ENCODE results near the gene PSD4.

PSD4 gene

GRCh38 chr2:113141451-113141850 is 32.3 kb upstream of the PSD4 start:
- H2BK15ac ChIP-seq (ENCODE audit: low read depth, poor library complexity, severe bottlenecking): no peak overlapping the region
- WGBS: 84% methylated on average over 6 of the region's 6 CpGs
- H3K36me3 ChIP-seq (ENCODE audit: control insufficient read depth in 1 of 2, insufficient read depth in 2 of 2, low read depth in 1 of 2, low read length in 2 of 2): no peaks in the 10 kb centered on the region
- H3K79me1 ChIP-seq (replicated peaks; ENCODE audit: low read length, poor library complexity, severe bottlenecking): no peaks in the 10 kb centered on the region
- no peak overlapping the region for H4K91ac ChIP-seq (ENCODE audit: low read length)
- H3K4ac ChIP-seq (ENCODE audit: low read depth in 1 of 2, low read length in 2 of 2): no peak overlapping the region
- no peak overlapping the region for H2BK5ac ChIP-seq (ENCODE audit: low read depth, low read length, poor library complexity, severe bottlenecking)
- H3K14ac ChIP-seq (ENCODE audit: low read length in 2 of 2): no peak overlapping the region
- no peak overlapping the region for H3K27ac ChIP-seq (ENCODE audit: low read length, poor library complexity, severe bottlenecking)
- H4K8ac ChIP-seq (ENCODE audit: low read length): no peak overlapping the region
- no peak overlapping the region for H3K4me2 ChIP-seq (ENCODE audit: low read length, poor library complexity, severe bottlenecking)
- H3K4me3 ChIP-seq (ENCODE audit: insufficient read depth in 1 of 2, low read depth in 1 of 2, low read length in 2 of 2): no peak overlapping the region
- no peak overlapping the region for H3K23ac ChIP-seq (ENCODE audit: low read length in 2 of 2)
- no peak overlapping the region for H2BK12ac ChIP-seq (ENCODE audit: low read length in 2 of 2)
- H3K18ac ChIP-seq (ENCODE audit: low read depth in 1 of 2, low read length in 2 of 2): no peak overlapping the region
- peaks cover 0 to 4% of the 10 kb centered on the region in 2 experiments for H3K27me3 ChIP-seq (ENCODE audit: control insufficient read depth in 1 of 2, insufficient read depth in 1 of 2, low read length in 2 of 2)
- H2AFZ ChIP-seq (ENCODE audit: low read depth, low read length): no peak overlapping the region
- no peak for DNase-seq
- H3K9ac ChIP-seq (ENCODE audit: low read length): no peak overlapping the region
- no peak overlapping the region for H2BK120ac ChIP-seq (ENCODE audit: low read depth, low read length)
- H3K9me3 ChIP-seq (ENCODE audit: control insufficient read depth, low read length): peaks cover 7% of the 10 kb centered on the region
- H2AK5ac ChIP-seq (ENCODE audit: low read length, severe bottlenecking): no peak overlapping the region
- peaks cover 4% of the 10 kb centered on the region for H3K4me1 ChIP-seq (ENCODE audit: control insufficient read depth, insufficient read depth, low read depth, low read length)

GRCh38 chr2:113142290-113142689 is 31.5 kb upstream of the PSD4 start:
- Histone ChIP-seq H4K91ac (ENCODE audit: low read length) (no peak overlapping the region), H3K27ac (ENCODE audit: low read length, poor library complexity, severe bottlenecking) (no peak overlapping the region), H2AFZ (ENCODE audit: low read depth, low read length) (no peak overlapping the region), H3K79me1 (replicated peaks; ENCODE audit: low read length, poor library complexity, severe bottlenecking) (no peaks in the 10 kb centered on the region), H2BK12ac (ENCODE audit: low read length in 2 of 2) (no peak overlapping the region), H3K4ac (ENCODE audit: low read depth in 1 of 2, low read length in 2 of 2) (no peak overlapping the region), H3K9me3 (ENCODE audit: control insufficient read depth, low read length) (peaks cover 7% of the 10 kb centered on the region), H3K18ac (ENCODE audit: low read depth in 1 of 2, low read length in 2 of 2) (no peak overlapping the region), H3K4me3 (ENCODE audit: insufficient read depth in 1 of 2, low read depth in 1 of 2, low read length in 2 of 2) (no peak overlapping the region), H2BK5ac (ENCODE audit: low read depth, low read length, poor library complexity, severe bottlenecking) (no peak overlapping the region), H3K14ac (ENCODE audit: low read length in 2 of 2) (no peak overlapping the region), H2BK15ac (ENCODE audit: low read depth, poor library complexity, severe bottlenecking) (no peak overlapping the region), H3K4me2 (ENCODE audit: low read length, poor library complexity, severe bottlenecking) (no peak overlapping the region), H3K9ac (ENCODE audit: low read length) (no peak overlapping the region), H4K8ac (ENCODE audit: low read length) (no peak overlapping the region), H3K23ac (ENCODE audit: low read length in 2 of 2) (no peak overlapping the region), H3K4me1 (ENCODE audit: control insufficient read depth, insufficient read depth, low read depth, low read length) (peaks cover 2% of the 10 kb centered on the region), H2AK5ac (ENCODE audit: low read length, severe bottlenecking) (no peak overlapping the region), H3K36me3 (ENCODE audit: control insufficient read depth in 1 of 2, insufficient read depth in 2 of 2, low read depth in 1 of 2, low read length in 2 of 2) (no peaks in the 10 kb centered on the region), H2BK120ac (ENCODE audit: low read depth, low read length) (no peak overlapping the region), H3K27me3 (ENCODE audit: control insufficient read depth in 1 of 2, insufficient read depth in 1 of 2, low read length in 2 of 2) (peaks cover 0 to 4% of the 10 kb centered on the region in 2 experiments)
- no peak for DNase-seq
- WGBS: 93% methylated on average over 2 of the region's 2 CpGs

- peaks cover 0 to 4% of the 10 kb centered on the region in 2 experiments for H3K27me3 ChIP-seq (ENCODE audit: control insufficient read depth in 1 of 2, insufficient read depth in 1 of 2, low read length in 2 of 2)
- H3K4ac ChIP-seq (ENCODE audit: low read depth in 1 of 2, low read length in 2 of 2): no peak overlapping the region
- no peak overlapping the region for H3K14ac ChIP-seq (ENCODE audit: low read length in 2 of 2)
- no peak overlapping the region for H3K4me2 ChIP-seq (ENCODE audit: low read length, poor library complexity, severe bottlenecking)
- no peaks in the 10 kb centered on the region for H3K36me3 ChIP-seq (ENCODE audit: control insufficient read depth in 1 of 2, insufficient read depth in 2 of 2, low read depth in 1 of 2, low read length in 2 of 2)
- H4K91ac ChIP-seq (ENCODE audit: low read length): no peak overlapping the region
- no peak overlapping the region for H4K8ac ChIP-seq (ENCODE audit: low read length)
- H2BK15ac ChIP-seq (ENCODE audit: low read depth, poor library complexity, severe bottlenecking): no peak overlapping the region
- H3K27ac ChIP-seq (ENCODE audit: low read length, poor library complexity, severe bottlenecking): no peak overlapping the region
- no peak overlapping the region for H2BK120ac ChIP-seq (ENCODE audit: low read depth, low read length)
- no peak overlapping the region for H3K9ac ChIP-seq (ENCODE audit: low read length)
- H2BK5ac ChIP-seq (ENCODE audit: low read depth, low read length, poor library complexity, severe bottlenecking): no peak overlapping the region
- WGBS: 81% methylated on average over 3 of the region's 4 CpGs
- H3K4me1 ChIP-seq (ENCODE audit: control insufficient read depth, insufficient read depth, low read depth, low read length): no peaks in the 10 kb centered on the region
- no peak overlapping the region for H2BK12ac ChIP-seq (ENCODE audit: low read length in 2 of 2)
- H3K23ac ChIP-seq (ENCODE audit: low read length in 2 of 2): no peak overlapping the region
- H3K9me3 ChIP-seq (ENCODE audit: control insufficient read depth, low read length): peaks cover 7% of the 10 kb centered on the region
- no peaks in the 10 kb centered on the region for H3K79me1 ChIP-seq (replicated peaks; ENCODE audit: low read length, poor library complexity, severe bottlenecking)
- no peak overlapping the region for H2AFZ ChIP-seq (ENCODE audit: low read depth, low read length)
- no peak overlapping the region for H3K18ac ChIP-seq (ENCODE audit: low read depth in 1 of 2, low read length in 2 of 2)
- H2AK5ac ChIP-seq (ENCODE audit: low read length, severe bottlenecking): no peak overlapping the region
- H3K4me3 ChIP-seq (ENCODE audit: insufficient read depth in 1 of 2, low read depth in 1 of 2, low read length in 2 of 2): no peak overlapping the region
- no peak for DNase-seq
These were observed 29.5 kb upstream of the PSD4 start for GRCh38 chr2:113144259-113144658.

- Histone ChIP-seq H3K4ac (ENCODE audit: low read depth in 1 of 2, low read length in 2 of 2) (no peak overlapping the region), H3K4me2 (ENCODE audit: low read length, poor library complexity, severe bottlenecking) (no peak overlapping the region), H2BK12ac (ENCODE audit: low read length in 2 of 2) (no peak overlapping the region), H3K4me1 (ENCODE audit: control insufficient read depth, insufficient read depth, low read depth, low read length) (no peaks in the 10 kb centered on the region), H2AK5ac (ENCODE audit: low read length, severe bottlenecking) (no peak overlapping the region), H2BK15ac (ENCODE audit: low read depth, poor library complexity, severe bottlenecking) (no peak overlapping the region), H3K18ac (ENCODE audit: low read depth in 1 of 2, low read length in 2 of 2) (no peak overlapping the region), H3K27ac (ENCODE audit: low read length, poor library complexity, severe bottlenecking) (no peak overlapping the region), H3K36me3 (ENCODE audit: control insufficient read depth in 1 of 2, insufficient read depth in 2 of 2, low read depth in 1 of 2, low read length in 2 of 2) (no peaks in the 10 kb centered on the region), H3K9me3 (ENCODE audit: control insufficient read depth, low read length) (peaks cover 7% of the 10 kb centered on the region), H3K23ac (ENCODE audit: low read length in 2 of 2) (no peak overlapping the region), H3K27me3 (ENCODE audit: control insufficient read depth in 1 of 2, insufficient read depth in 1 of 2, low read length in 2 of 2) (no peaks in the 10 kb centered on the region), H2BK120ac (ENCODE audit: low read depth, low read length) (no peak overlapping the region), H4K91ac (ENCODE audit: low read length) (no peak overlapping the region), H4K8ac (ENCODE audit: low read length) (no peak overlapping the region), H3K4me3 (ENCODE audit: insufficient read depth in 1 of 2, low read depth in 1 of 2, low read length in 2 of 2) (no peak overlapping the region), H2AFZ (ENCODE audit: low read depth, low read length) (no peak overlapping the region), H3K14ac (ENCODE audit: low read length in 2 of 2) (no peak overlapping the region), H2BK5ac (ENCODE audit: low read depth, low read length, poor library complexity, severe bottlenecking) (no peak overlapping the region), H3K9ac (ENCODE audit: low read length) (no peak overlapping the region), H3K79me1 (replicated peaks; ENCODE audit: low read length, poor library complexity, severe bottlenecking) (no peaks in the 10 kb centered on the region)
- DNase-seq: no peak
- 80% methylated on average over 8 of the region's 8 CpGs for WGBS
These were observed 24.9 kb upstream of the PSD4 start for GRCh38 chr2:113148606-113149552.

All from mesenchymal stem cell (in vitro differentiated cells and primary cell).